H7 (cell line): ENCODE results near the gene ZFR2. TPM values are rescaled to one million over a fixed set of nuclear protein-coding genes. Genes with fewer than 3 reads are reported as not detected.
A peak's percentile ranks its signal among the peaks of the same experiment; 100 is the strongest.

Experiments used
- DNase-seq: peaks from one replicate; pipeline ENCODE4 v3.0.0; 2012
- H3K27me3 ChIP-seq: 2 replicates; pipeline ENCODE4 v1.6.0; 2011; ENCODE audit warnings: mild to moderate bottlenecking, low read length; ENCODE audit not compliant: control insufficient read depth, insufficient read depth
- H3K36me3 ChIP-seq: replicated peaks from 2 replicates; pipeline ENCODE4 v1.5.1; 2011; ENCODE audit warnings: low read length; ENCODE audit not compliant: control insufficient read depth, insufficient read depth
- H3K4me3 ChIP-seq: 2 replicates; pipeline ENCODE4 v1.5.1; 2011; ENCODE audit warnings: low read depth, mild to moderate bottlenecking, control low read depth, low read length, moderate library complexity; ENCODE audit not compliant: insufficient read depth
- total RNA-seq: library from RNA; depleted of rRNA; stranded (reverse); fragments of >200 nt; shearing (Covaris generic); gene quantifications from 2 replicates; pipeline ENCODE4 v1.2.3, GENCODE V29; 2014

The ZFR2 gene
- total RNA-seq, 1 experiment from 2014 or later: 36.1 TPM

GRCh38 chr19:3788996-3789778 lies 79.7 kb downstream of the ZFR2 start:
- Histone ChIP-seq H3K36me3 (no peaks in the 10 kb centered on the region), H3K27me3 (peaks cover 17% of the 10 kb centered on the region), H3K4me3 (no peak overlapping the region)
- peak; percentile 52 for DNase-seq

- H3K27me3 ChIP-seq: peaks cover 17% of the 10 kb centered on the region
- peak within 1 kb of the TSS; percentile 81 for H3K4me3 ChIP-seq
- no peaks in the 10 kb centered on the region; the same call in 1 of the 2 replicates for H3K36me3 ChIP-seq
- DNase-seq: peak; percentile 91
Observed at GRCh38 chr19:3785938-3786824, 82.7 kb downstream of the ZFR2 start, which contains the start of gene MATK. MATK (minus strand) TSS chr19:3786381; CDS start chr19:3785135, 1,246 bp downstream.

GRCh38 chr19:3785451-3785937 lies 83.3 kb downstream of the ZFR2 start:
- Histone ChIP-seq H3K36me3 (no peaks in the 10 kb centered on the region; the same call in 1 of the 2 replicates), H3K4me3 (peak overlapping the region; percentile 81), H3K27me3 (peaks cover 17% of the 10 kb centered on the region)
- DNase-seq: peak; percentile 79

GRCh38 chr19:3784607-3785450 lies 84.0 kb downstream of the ZFR2 start:
- DNase-seq: peak; percentile 81
- H3K27me3 ChIP-seq: peaks cover 17% of the 10 kb centered on the region
- H3K36me3 ChIP-seq: no peaks in the 10 kb centered on the region; the same call in 1 of the 2 replicates
- H3K4me3 ChIP-seq: peak overlapping the region; percentile 81

GRCh38 chr19:3783660-3784584 lies 84.9 kb downstream of the ZFR2 start:
- Histone ChIP-seq H3K36me3 (no peaks in the 10 kb centered on the region; the same call in 1 of the 2 replicates), H3K4me3 (no peak overlapping the region), H3K27me3 (peaks cover 17% of the 10 kb centered on the region)
- peak; percentile 96 for DNase-seq

- Histone ChIP-seq H3K27me3 (peaks cover 17% of the 10 kb centered on the region), H3K36me3 (no peaks in the 10 kb centered on the region; the same call in 1 of the 2 replicates), H3K4me3 (no peak overlapping the region)
- peak; percentile 43 for DNase-seq
Observed at GRCh38 chr19:3782903-3783302, 85.9 kb downstream of the ZFR2 start.

GRCh38 chr19:3782330-3782729 lies 86.5 kb downstream of the ZFR2 start:
- Histone ChIP-seq H3K4me3 (no peak overlapping the region), H3K36me3 (no peaks in the 10 kb centered on the region; the same call in 1 of the 2 replicates), H3K27me3 (peaks cover 17% of the 10 kb centered on the region)
- no peak for DNase-seq

GRCh38 chr19:3781603-3782002 lies 87.2 kb downstream of the ZFR2 start:
- DNase-seq: no peak
- Histone ChIP-seq H3K27me3 (peaks cover 17% of the 10 kb centered on the region), H3K4me3 (no peak overlapping the region), H3K36me3 (no peaks in the 10 kb centered on the region; the same call in 1 of the 2 replicates)

- DNase-seq: no peak
- Histone ChIP-seq H3K4me3 (no peak overlapping the region), H3K27me3 (peaks cover 12% of the 10 kb centered on the region), H3K36me3 (no peaks in the 10 kb centered on the region; the same call in 1 of the 2 replicates)
Observed at GRCh38 chr19:3780786-3781304, 88.0 kb downstream of the ZFR2 start.

GRCh38 chr19:3778899-3779723 lies 89.7 kb downstream of the ZFR2 start:
- Histone ChIP-seq H3K4me3 (no peak overlapping the region), H3K27me3 (no peaks in the 10 kb centered on the region; the same call in 1 of the 2 replicates), H3K36me3 (no peaks in the 10 kb centered on the region; the same call in 1 of the 2 replicates)
- peak; percentile 72 for DNase-seq

- Histone ChIP-seq H3K27me3 (no peaks in the 10 kb centered on the region), H3K36me3 (no peaks in the 10 kb centered on the region; the same call in 1 of the 2 replicates), H3K4me3 (no peak overlapping the region)
- peak; percentile 62 for DNase-seq
Observed at GRCh38 chr19:3778104-3778867, 90.6 kb downstream of the ZFR2 start.
